ENCODE results near the gene TMEM178A.

Gene TMEM178A

DNA sequence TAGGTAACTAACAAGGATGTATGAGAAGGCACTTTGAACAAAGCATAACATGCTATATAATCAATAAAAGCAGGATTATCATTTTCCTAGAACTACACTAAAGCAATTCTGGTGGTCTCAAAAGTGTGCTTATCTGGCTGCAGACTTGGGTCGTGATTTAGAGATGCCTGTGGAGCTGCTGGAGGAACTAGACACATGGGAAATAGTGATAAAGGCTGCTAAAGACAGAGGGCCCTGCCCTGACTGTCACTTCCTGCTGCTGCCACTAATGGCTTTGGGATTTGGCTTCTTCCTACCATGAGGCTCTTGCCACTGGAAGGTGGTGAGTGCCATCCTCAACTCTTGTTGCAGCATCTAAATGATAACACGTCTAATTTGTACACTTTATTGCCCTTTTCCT is 22.5 kb downstream of the TMEM178A start:
- no peaks in the 10 kb centered on the region for H3K27me3 ChIP-seq (replicated peaks; ENCODE audit: control insufficient read depth, insufficient read depth, low read length)
- no peak overlapping the region for H3K4me3 ChIP-seq (replicated peaks; ENCODE audit: low read depth, low read length)
- no peak for DNase-seq (ENCODE audit: extremely low read depth, insufficient read length)
- TF ChIP-seq, protein P1, sequence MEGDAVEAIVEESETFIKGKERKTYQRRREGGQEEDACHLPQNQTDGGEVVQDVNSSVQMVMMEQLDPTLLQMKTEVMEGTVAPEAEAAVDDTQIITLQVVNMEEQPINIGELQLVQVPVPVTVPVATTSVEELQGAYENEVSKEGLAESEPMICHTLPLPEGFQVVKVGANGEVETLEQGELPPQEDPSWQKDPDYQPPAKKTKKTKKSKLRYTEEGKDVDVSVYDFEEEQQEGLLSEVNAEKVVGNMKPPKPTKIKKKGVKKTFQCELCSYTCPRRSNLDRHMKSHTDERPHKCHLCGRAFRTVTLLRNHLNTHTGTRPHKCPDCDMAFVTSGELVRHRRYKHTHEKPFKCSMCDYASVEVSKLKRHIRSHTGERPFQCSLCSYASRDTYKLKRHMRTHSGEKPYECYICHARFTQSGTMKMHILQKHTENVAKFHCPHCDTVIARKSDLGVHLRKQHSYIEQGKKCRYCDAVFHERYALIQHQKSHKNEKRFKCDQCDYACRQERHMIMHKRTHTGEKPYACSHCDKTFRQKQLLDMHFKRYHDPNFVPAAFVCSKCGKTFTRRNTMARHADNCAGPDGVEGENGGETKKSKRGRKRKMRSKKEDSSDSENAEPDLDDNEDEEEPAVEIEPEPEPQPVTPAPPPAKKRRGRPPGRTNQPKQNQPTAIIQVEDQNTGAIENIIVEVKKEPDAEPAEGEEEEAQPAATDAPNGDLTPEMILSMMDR (IDR thresholded peaks at IDR 0.05; ENCODE audit: insufficient read depth, low read length, poor library complexity, severe bottlenecking) = no peak
- H3K36me3 ChIP-seq (ENCODE audit: control insufficient read depth, insufficient read depth, low read length) = no peaks in the 10 kb centered on the region

DNA sequence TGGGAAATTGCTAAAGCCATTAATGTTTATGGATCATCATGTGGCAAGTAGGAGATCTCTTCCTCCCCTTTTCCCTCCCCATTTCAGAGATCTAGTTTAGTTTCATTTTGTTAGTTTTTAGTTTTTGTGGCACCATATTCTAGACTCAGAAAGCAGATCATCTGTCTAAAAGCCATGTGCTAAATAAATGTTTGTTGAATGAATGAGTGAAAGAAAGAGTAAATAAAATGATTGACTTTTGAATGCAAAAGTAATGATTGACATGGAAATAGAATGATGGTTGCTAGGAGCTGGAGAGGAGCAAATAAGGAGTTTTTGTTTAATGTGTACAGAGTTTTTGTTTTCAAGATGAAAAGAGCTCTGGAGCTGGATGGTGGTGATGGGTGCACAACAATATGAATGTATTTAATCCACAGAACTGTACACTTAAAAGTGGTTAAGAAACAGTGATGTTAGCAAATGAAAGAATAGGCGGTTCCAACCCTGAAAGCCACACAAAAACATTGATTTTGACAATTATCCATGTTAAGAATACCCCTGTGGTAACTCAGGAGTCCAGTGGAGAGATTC is 23.6 kb downstream of the TMEM178A start:
- Histone ChIP-seq H3K36me3 (ENCODE audit: control insufficient read depth, insufficient read depth, low read length) (no peaks in the 10 kb centered on the region), H3K4me3 (replicated peaks; ENCODE audit: low read depth, low read length) (no peak overlapping the region), H3K27me3 (replicated peaks; ENCODE audit: control insufficient read depth, insufficient read depth, low read length) (no peaks in the 10 kb centered on the region)
- DNase-seq (ENCODE audit: extremely low read depth, insufficient read length) = no peak
- TF ChIP-seq, protein P1 (IDR thresholded peaks at IDR 0.05; ENCODE audit: insufficient read depth, low read length, poor library complexity, severe bottlenecking) = no peak

DNA sequence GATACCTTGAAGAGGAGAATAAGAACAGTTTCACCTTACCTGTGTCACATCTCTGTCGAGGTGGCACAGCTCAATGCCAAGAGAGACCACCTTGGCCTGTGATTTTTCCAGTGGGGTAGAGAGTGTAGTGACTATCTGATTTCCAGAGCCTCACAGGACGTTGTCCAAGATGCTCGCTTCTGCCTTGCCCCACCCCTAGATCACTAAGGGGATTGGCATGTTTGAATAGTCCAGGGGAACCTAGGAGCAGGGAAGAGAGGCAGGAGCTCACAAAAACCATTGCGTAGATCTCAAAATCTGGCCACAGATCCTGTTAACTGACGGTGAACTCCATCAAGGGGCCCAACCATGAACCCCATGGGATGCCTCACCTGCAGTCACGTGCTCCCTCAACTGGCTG is 24.2 kb downstream of the TMEM178A start:
- no peaks in the 10 kb centered on the region for H3K36me3 ChIP-seq (ENCODE audit: control insufficient read depth, insufficient read depth, low read length)
- TF ChIP-seq, protein P1 (IDR thresholded peaks at IDR 0.05; ENCODE audit: insufficient read depth, low read length, poor library complexity, severe bottlenecking) = no peak
- no peaks in the 10 kb centered on the region for H3K27me3 ChIP-seq (replicated peaks; ENCODE audit: control insufficient read depth, insufficient read depth, low read length)
- no peak overlapping the region for H3K4me3 ChIP-seq (replicated peaks; ENCODE audit: low read depth, low read length)
- DNase-seq (ENCODE audit: extremely low read depth, insufficient read length) = no peak

GRCh38 chr2:39693245-39693644 is 27.5 kb downstream of the TMEM178A start:
- TF ChIP-seq, protein P1 (IDR thresholded peaks at IDR 0.05; ENCODE audit: insufficient read depth, low read length, poor library complexity, severe bottlenecking) = no peak
- DNase-seq (ENCODE audit: extremely low read depth, insufficient read length) = no peak
- H3K4me3 ChIP-seq (replicated peaks; ENCODE audit: low read depth, low read length) = no peak overlapping the region
- H3K27me3 ChIP-seq (replicated peaks; ENCODE audit: control insufficient read depth, insufficient read depth, low read length) = no peaks in the 10 kb centered on the region; the same call in 1 of the 2 replicates
- H3K36me3 ChIP-seq (ENCODE audit: control insufficient read depth, insufficient read depth, low read length) = no peaks in the 10 kb centered on the region

- Histone ChIP-seq H3K36me3 (ENCODE audit: control insufficient read depth, insufficient read depth, low read length) (no peaks in the 10 kb centered on the region), H3K4me3 (replicated peaks; ENCODE audit: low read depth, low read length) (no peak overlapping the region), H3K27me3 (replicated peaks; ENCODE audit: control insufficient read depth, insufficient read depth, low read length) (no peaks in the 10 kb centered on the region; the same call in 1 of the 2 replicates)
- TF ChIP-seq, protein P1 (IDR thresholded peaks at IDR 0.05; ENCODE audit: insufficient read depth, low read length, poor library complexity, severe bottlenecking) = no peak
- no peak for DNase-seq (ENCODE audit: extremely low read depth, insufficient read length)
Observed at GRCh38 chr2:39696101-39696553, 30.4 kb downstream of the TMEM178A start.

- no peak for DNase-seq (ENCODE audit: extremely low read depth, insufficient read length)
- Histone ChIP-seq H3K4me3 (replicated peaks; ENCODE audit: low read depth, low read length) (no peak overlapping the region), H3K36me3 (ENCODE audit: control insufficient read depth, insufficient read depth, low read length) (no peaks in the 10 kb centered on the region), H3K27me3 (replicated peaks; ENCODE audit: control insufficient read depth, insufficient read depth, low read length) (no peaks in the 10 kb centered on the region; the same call in 1 of the 2 replicates)
- TF ChIP-seq, protein P1 (IDR thresholded peaks at IDR 0.05; ENCODE audit: insufficient read depth, low read length, poor library complexity, severe bottlenecking) = no peak
Observed at GRCh38 chr2:39696838-39697237, 31.1 kb downstream of the TMEM178A start.
